NCI-H524 treated with DMSO at 0.1 percent for 48 hours (cell line): Measurements from ENCODE around the gene NFIA.

Experiments
- DNase-seq: peaks from one replicate; lab custom pipeline; 2025; lab: John Stamatoyannopoulos, UW

NFIA gene

GRCh38 chr1:61183471-61184039 is 101.2 kb downstream of the NFIA start:
- DNase-seq: no peak

DNA sequence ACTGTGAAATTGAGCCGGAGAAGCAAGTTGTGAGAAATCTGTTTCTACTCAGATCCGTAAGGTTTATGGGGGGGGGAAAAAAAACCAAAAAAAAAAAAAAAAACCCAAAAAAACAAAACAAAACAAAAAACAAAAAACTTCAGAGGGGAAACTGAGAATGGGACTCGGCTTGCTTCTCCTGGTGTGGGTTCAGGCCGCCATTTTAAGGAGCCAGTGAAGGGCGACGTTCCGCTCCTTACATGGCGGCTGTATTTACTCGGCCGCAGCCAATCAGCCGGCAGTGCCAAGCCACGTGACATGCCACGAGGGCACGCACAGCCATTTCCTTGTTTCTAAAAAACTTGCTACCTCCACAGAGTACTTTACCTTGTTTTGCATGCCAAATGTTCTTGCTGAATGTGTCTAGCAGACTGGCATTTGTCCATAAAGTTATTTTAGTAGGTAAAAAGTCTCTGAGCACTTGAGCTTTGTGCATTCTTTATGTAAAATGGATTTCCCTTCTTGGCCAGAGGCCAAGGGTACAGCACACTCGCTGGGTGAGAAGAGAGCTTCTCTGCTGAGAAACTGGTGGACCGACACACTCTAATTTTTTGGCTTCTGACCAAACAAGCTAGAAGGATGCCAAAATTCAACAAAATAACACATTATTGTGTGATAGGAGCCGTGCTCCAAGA is 101.8 kb downstream of the NFIA start:
- no peak for DNase-seq

DNA sequence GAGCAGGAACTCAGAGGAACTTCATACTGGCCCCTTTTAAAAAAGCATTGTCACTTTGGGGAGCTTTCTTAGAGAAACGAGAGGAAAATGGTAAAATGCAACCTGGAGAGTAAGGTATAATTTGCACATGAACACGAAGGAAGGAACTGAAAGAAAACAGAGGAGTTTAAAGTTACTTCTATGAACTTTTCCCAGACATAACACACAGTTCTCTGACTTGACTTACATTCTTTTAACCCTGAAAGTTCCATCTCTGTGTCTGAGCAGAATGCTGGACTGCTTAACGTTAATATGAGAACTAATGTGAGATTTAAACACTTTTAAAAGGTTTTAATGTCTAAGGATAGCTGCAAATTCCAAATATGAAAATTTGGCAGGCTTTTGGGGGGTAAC is 102.3 kb downstream of the NFIA start:
- DNase-seq: no peak

- DNase-seq: no peak
Observed at GRCh38 chr1:61186753-61187152, 104.4 kb downstream of the NFIA start.

DNA sequence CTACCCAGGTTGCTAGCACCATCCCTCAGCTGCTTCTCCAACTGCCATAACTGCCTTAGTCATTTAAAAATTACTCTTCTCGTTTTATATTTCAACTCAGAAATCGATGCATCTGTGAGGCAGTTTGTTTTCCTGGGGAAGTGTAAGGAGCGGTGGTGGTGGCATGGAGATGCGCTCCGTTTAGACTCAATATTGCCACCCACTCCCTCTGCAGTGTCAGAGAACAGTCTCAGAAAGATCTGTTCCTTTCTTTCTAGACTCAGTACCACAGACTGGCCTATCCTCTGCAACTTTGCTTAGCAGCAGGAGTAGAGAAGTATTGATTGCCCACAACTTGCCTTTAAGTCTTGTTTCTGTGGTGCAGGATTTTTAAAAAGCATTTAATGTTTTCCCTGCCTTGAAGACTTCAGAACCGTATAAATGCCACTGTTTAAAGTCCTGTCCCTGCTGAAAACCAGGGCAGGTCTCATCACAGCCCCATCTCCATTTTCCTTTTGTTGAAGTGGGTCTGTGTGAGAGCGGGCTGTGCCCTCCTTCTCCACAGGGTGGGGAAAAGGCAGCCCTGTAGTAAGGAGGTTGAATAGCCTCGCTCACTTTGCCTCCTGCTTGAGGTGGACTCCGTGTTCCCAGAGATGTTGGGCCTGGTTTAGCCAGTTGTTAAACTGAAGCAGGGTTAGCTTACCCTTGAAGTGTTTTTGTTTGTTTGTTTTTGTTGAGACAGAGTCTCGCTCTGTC is 105.2 kb downstream of the NFIA start:
- DNase-seq: no peak

DNA sequence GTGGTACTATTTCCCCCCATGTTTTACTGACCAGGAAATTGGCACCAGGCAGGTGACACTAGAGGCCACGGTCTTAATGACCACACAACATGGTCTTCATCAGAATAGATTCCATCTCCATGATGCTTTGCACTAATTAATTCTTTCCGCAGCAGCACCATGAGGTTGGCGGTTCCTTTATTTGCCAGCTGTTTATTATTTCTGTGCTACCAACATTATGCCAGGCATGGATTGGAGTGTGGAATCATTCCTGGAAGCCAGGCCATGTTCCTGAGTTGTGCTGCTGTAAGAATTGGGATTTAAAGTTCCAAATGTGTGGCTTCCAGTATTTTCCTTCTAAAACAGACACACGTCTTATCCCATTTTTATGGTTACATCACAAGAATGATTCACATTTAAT is 107.8 kb downstream of the NFIA start:
- DNase-seq: no peak

DNA sequence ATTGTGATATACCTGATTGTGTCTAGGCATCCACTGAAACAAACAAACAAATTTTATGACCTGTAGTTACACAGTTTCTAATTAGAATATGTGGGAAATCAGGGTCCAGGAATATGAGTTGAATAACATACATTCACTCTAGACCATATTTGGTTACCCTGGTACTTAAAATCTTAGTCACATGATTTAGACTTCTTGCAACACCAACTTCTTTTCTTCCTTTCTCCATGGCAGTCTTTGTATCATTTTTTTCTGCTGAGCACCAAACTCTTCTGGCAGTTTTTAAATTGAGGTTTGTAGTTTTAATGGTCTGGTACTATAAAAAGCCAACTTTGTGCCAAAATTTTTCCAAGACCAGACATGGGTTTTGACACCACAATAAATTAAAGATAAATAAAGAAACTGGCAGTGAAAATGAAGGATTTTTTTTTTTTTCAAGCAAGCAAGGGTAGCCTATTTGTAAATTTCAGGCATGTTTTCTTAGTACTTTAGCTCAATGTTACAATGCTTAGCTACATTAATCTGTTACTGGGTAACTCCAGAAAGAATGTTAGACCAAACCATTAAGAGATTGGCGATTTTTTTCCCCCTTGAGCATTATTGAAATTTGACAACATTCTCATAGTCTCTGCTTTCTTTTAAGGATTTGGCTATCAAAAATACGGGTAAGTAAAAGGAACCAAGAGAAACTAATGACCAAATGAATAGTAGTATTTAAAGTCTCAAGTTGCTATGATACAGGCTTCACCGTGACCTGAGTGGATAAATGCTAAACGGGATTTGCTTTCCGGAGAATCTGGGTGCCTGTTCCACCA is 108.5 kb downstream of the NFIA start:
- DNase-seq: no peak

GRCh38 chr1:61191433-61191720 is 109.0 kb downstream of the NFIA start:
- DNase-seq: no peak

- no peak for DNase-seq
Observed at GRCh38 chr1:61192663-61193330, 110.4 kb downstream of the NFIA start.

DNA sequence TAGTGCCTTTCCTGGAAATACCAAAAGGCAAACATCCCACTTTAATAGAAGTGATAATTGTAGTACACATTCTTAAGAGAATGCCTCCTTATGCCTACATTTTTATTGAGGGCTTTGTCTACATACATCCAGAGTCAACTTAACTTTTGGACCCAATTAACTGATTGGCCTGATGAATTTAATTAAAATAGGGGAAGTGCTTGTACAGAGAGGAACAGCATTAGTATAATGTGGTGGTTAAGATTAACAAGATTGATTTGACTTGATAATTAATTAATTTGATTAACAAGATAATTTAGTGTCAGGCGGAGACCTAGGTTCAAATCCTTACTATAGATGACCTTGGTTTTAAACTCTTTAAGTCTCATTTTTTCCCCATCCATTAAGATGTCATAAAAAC is 111.4 kb downstream of the NFIA start:
- DNase-seq: no peak

DNA sequence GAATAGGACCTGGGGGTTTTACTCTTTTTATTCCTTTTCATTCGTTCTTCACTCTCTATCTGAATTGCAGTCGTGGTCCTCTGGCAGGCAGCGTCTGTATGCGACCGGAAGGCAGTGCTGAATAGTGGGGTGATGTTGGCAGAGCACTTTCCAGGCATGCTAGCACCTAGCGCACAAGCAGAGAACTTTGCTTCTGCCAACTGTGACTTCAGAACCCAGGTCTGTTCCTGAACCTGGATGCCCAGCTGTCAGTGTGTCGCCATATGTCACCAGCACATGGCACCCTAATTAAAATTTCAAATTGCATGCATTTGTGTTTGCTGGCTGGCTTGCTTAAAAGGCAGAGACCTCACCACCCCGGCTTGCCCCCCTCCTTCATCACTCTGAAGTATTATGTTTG is 116.2 kb downstream of the NFIA start:
- DNase-seq: peak; percentile 89

DNA sequence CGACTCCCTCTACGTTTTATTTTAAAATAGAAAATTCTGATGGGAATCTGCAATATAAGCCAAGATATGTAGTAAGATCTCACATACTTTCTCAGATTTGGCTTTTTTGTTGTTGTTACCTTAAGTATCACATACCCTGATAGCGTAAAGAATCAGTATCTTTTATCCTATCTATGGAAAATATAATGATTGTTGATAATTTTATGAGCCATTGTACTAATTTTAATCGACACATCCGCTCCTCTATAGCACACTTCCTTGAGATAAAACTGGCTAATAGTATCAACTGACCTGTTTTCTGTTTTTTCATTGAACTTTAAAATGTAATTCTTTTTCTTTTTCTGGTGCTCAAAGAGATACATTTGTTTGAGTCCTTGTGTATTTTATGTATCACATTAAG is 118.7 kb downstream of the NFIA start:
- DNase-seq: no peak

DNA sequence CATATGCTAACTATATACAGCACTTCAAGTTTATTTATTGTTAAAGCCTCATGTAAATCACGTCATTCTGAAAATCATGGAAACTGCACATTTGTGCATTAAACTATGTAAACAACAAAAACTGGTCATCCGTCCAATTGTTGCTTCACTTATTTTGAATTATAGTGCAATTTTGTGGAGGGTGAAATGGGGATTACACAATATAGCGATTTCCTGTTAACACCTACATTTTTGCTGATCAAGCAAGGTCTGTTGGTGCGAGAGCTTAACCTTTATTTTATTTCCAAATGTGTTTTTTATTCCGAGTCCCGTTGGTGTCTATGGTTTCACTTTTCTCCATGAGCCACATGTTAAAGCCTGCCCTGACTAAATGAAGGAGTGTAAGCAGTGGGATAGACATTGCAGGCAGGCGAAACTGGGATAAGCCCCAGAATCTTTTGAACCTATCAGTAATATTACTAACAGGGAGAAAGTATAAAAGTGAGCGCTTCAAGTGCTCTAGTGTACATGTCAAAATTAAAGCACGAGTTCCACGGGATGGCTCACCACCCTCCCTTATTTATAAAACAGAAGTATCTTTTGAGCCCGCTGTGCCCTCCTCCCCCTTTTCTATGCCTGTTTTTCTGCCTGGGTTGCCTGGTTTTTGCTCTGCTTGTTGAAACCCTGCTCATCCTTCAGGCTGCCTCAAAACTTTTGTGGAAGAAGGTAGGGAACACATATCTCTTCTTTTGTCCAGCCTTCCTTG is 120.7 kb downstream of the NFIA start:
- DNase-seq: no peak

DNA sequence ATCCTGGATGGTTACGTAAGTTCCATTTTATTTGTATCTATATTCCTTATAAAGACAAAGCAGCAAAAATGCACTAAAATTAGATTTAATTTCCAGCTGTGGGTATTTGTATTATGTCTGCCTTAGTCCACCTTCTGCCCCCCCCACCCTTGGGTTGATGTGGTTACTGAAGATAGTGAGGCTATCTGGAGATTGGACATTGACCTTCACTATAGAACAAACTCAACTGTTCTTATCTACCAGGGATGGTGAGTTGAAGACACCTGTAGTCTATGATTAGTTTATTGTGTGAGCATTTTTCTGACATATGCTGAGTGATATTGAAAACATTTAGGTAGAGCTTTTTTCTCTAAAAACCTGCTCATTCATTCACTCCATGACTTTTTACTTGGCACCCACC is 122.2 kb downstream of the NFIA start:
- no peak for DNase-seq

DNA sequence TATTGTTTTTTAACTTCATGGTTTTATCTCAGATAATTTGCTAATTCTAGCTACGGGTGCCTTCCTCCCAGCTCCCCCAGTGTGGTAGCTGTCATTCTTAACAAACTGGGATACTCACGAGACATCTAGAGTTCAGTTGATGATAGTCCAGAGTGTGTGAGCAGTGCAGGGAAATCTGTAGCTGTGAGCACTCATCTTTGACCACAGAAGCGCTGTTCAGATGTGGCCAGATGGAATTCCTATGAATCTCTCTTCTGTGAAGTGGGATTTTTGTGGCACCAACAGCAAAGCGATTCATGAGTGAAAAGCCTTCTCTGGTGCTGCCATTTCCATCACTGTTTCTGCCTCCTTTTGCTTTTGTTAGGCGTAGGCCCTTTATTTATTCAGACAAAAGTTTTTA is 125.1 kb downstream of the NFIA start:
- no peak for DNase-seq

DNA sequence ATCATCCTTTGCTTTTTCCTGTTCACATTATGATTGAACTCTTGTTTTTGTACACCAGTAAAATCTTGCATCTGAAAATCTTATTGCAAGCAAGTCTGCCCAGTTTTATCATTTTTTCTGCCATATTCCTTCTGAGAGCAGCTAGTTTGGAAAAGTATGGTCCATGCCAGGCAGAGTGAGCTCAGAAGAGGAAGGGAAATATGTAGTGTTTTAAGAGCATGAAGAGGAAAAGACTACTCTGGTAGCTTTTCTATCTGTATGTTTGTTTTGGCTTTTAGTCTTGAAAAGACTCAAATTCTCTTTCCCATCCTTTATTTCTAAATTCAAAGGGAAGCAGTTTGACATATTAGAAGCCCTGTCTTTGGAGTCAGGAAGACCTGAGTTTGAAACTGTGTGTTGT is 125.8 kb downstream of the NFIA start:
- no peak for DNase-seq

- DNase-seq: no peak
Observed at GRCh38 chr1:61208831-61209230, 126.5 kb downstream of the NFIA start.

DNA sequence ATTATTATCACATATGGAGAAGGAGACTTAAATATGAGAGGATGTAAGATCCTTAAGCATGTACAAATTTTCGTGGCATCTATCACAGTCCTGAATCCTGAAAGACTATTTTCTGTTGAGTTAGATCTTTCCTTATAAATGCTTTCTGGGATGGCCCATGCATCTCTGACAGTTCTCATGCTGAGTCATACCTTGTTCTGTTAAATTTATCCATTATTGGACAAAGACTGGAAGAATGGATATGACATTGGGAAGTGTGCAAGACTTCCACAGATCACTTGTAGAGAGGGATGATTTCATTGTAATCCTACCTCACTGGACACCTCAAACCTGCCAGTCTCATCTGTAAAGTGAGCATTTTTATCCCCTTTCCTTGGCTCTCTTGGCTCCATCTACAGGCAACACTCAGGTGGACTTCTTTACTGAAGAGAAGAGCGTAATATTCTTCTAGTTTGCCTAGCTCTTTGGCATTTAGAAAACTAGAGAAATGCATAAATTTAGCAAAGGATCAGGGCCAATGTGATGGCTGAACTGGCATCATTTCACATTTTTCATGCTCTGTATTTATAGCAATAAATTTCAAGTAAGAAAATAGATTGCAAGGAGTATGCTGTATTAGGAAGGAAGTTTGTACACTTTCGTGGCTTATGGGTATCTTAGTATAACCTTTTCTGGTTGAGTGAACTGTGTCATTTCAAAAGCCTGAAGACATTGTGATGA is 128.2 kb downstream of the NFIA start:
- no peak for DNase-seq

- no peak for DNase-seq
Observed at GRCh38 chr1:61213245-61214011, 131.1 kb downstream of the NFIA start.

DNA sequence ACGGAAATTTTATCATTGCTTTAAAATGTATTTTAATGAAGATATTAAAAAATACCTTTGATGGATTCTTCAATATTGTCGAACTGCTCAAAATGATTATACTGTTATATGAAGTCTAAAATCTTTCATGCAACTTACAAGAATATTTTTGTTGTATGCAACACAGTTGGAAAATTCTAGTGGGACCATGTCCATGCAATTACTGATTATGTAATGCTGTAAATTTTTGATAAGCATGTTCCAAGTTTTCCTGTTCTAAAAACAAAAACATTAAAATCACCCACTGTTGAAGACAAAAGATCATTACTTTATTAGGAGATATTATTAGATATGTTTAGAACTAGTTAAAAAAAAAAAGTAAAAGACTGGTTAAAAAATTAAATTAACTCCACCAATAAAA is 132.8 kb downstream of the NFIA start:
- no peak for DNase-seq
